Lower lobe of right lung (tissue), 2 donors: ENCODE measurements around the gene AKR1B15. TPM values are rescaled to one million over a fixed set of nuclear protein-coding genes. Genes with fewer than 3 reads are reported as not detected.

ENCODE experiments used
- ATAC-seq, 2 donors: fragments of 200-7000 bp; cut with Tn5 transposase; one replicate each; pipeline ENCODE4 v1.9.1; 2020 to 2022; ENCODE audit warnings: mild to moderate bottlenecking in 2 of 2, moderate library complexity in 2 of 2
- DNase-seq: peaks from one replicate; pipeline ENCODE4 v3.0.0-alpha.2; 2020
- H3K27ac ChIP-seq: fragments of 200-600 bp; one replicate; pipeline ENCODE4 v1.8.0; 2022
- H3K27me3 ChIP-seq: fragments of 200-600 bp; one replicate; pipeline ENCODE4 v1.8.0; 2022; ENCODE audit warnings: low read depth
- H3K36me3 ChIP-seq: fragments of 200-600 bp; one replicate; pipeline ENCODE4 v1.8.0; 2022; ENCODE audit warnings: mild to moderate bottlenecking
- H3K4me1 ChIP-seq: fragments of 200-600 bp; one replicate; pipeline ENCODE4 v1.8.0; 2022
- H3K4me3 ChIP-seq: fragments of 200-600 bp; one replicate; pipeline ENCODE4 v1.8.0; 2022; ENCODE audit warnings: mild to moderate bottlenecking
- H3K9me3 ChIP-seq: fragments of 200-600 bp; one replicate; pipeline ENCODE4 v1.8.0; 2022
- CTCF ChIP-seq: fragments of 200-600 bp; IDR thresholded peaks from one replicate; pipeline ENCODE4 v1.8.0; 2022; ENCODE audit warnings: antibody characterized with exemption, mild to moderate bottlenecking
- intact Hi-C: fragments of 100-400 bp; cut with DNase I; formaldehyde crosslinking; loops from one replicate; pipeline ENCODE4 v1.11.0; 2022
- total RNA-seq: library from RNA; stranded (reverse); fragmentation: NEBNext Ultra II Directional; extraction: Animal tissue kit (Norgen Biotek cat#: 25700); gene quantifications from one replicate; pipeline ENCODE4 v1.2.1, GENCODE V29; 2021
- donor health status: DM: no; HTN: yes; CAD: no; lungs with severe emphysema.

The AKR1B15 gene
- total RNA-seq, 1 donor from 2014 or later: not detected

DNA sequence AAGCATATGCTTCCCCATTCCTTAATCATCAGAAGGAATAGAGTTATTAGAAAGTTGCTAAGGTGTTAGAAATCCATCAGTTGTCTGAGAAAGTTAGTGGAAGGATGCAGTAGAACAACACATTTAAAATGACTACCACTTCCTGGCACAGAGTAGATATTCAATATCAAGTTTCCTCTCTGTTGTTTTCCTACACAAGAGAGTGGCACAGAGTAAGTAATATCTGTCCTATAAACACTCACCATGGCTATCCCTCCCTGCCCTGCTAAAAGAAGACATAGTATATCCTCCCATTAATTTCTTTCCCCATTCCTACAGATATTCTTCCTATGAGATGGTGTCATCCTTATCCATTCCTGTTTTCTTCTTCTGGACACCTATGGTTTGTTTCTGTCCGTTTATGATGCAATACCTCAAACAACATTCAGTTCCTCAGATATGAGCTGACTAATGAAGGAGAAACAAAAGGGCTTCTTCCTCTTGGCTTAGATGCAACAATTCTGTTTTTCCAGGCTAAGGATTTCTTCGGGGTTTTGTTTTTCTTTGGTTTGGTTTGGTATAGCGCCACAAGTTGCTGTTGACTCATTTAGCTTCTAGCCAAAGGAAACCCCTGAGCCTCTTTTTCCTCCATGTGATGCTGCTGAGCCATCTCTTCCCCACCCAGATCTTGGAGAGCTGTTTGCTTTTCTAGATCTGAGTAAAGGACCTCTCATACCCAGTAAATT is 64.9 kb downstream of the AKR1B15 start:
- no peak overlapping the region for H3K27ac ChIP-seq
- no peaks in the 10 kb centered on the region for H3K27me3 ChIP-seq
- ATAC-seq (peak in 1 of 2 donors; percentile 62), DNase-seq (no peak)
- intact Hi-C loops: no loop called here
- H3K9me3 ChIP-seq: no peaks in the 10 kb centered on the region
- no peaks in the 10 kb centered on the region for H3K36me3 ChIP-seq
- TF ChIP-seq CTCF: no peak
- H3K4me1 ChIP-seq: peaks cover 9% of the 10 kb centered on the region
- H3K4me3 ChIP-seq: no peak overlapping the region

GRCh38 chr7:134616611-134617010 is 67.7 kb downstream of the AKR1B15 start:
- no peak for TF ChIP-seq CTCF
- intact Hi-C loops: no loop called here

DNA sequence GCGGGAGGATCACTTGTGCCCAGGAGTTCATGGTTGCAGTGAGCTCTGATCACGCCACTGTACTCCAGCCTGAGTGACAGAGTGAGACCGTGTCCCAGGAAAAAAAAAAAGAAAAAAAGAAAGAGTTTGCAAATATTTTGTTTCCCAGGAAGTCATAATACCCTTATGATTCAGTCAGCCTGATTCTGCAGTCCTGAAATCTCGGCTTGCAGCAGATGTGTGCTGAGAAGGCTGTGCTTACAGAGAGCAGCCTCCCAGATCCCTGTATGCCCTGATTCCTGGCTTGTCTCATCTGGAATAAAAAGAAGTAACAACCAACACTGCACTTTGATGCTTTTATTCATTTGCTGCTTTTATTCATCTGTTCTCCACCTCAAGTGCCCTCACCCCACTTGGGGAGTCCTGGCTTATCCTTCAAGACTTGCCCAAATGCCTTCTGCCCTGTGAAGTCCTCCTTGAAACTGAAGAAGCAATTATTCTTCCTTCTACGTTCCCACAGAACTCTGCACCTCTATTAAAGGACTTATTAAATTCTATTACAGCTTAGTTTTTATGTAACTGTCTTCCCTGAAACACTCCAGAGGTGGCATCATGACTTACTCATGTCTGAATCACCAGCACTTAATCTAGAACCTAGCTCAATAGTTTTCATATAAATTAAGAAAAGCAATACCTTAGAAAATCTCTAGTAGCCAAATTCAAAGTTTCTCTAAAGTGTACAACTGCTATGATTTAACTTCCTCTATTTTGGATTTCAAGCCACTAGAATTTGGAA is 70.0 kb downstream of the AKR1B15 start:
- H3K27me3 ChIP-seq: peaks cover 5% of the 10 kb centered on the region
- H3K27ac ChIP-seq: no peak overlapping the region
- H3K4me3 ChIP-seq: no peak overlapping the region
- peaks cover 3% of the 10 kb centered on the region for H3K4me1 ChIP-seq
- DNase-seq (no peak), ATAC-seq (no peak)
- intact Hi-C loops: no loop called here
- no peaks in the 10 kb centered on the region for H3K9me3 ChIP-seq
- H3K36me3 ChIP-seq: no peaks in the 10 kb centered on the region
- no peak for TF ChIP-seq CTCF

More at GRCh38 chr7:134616611-134617010, 67.7 kb downstream of the AKR1B15 start:
- H3K36me3 ChIP-seq: no peaks in the 10 kb centered on the region
- DNase-seq (no peak), ATAC-seq (no peak)
- H3K27ac ChIP-seq: no peak overlapping the region
- no peaks in the 10 kb centered on the region for H3K27me3 ChIP-seq
- no peak overlapping the region for H3K4me3 ChIP-seq
- no peaks in the 10 kb centered on the region for H3K9me3 ChIP-seq
- peaks cover 9% of the 10 kb centered on the region for H3K4me1 ChIP-seq

DNA sequence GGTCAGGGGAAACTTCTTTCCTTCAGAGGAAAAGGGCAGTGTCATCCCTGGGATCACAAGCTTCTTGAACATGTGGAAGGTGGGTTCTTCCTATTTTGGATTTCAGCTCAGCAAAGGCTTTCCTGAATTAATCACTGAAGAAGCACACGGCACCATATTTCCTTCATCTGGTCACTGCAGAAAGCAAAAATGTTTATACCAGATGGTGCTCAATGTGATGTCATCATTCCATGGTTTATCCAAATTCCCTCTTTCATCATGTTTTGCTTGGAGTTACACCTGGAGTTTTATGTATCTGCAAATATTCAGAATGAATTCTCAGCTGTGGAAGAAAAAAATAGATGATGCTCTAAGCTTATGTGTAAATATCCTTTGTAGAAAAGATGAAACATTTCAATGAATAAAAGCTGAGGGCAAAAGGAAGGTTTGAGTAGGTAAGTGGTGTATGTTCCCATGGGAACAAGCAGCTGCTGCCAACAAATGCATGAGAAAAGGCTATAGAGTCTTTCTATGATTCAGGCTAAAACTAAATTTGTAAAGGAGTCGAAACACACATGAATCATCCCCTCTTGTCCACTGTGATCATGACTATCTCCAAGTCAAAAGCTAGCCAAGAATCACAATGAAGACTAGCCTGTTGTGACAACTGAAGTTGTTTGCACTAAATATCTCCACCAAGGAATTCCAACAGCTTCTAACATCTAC is 70.9 kb downstream of the AKR1B15 start:
- peaks cover 5% of the 10 kb centered on the region for H3K27me3 ChIP-seq
- DNase-seq (no peak), ATAC-seq (no peak)
- H3K4me3 ChIP-seq: no peak overlapping the region
- no peaks in the 10 kb centered on the region for H3K4me1 ChIP-seq
- intact Hi-C loops: no loop called here
- TF ChIP-seq CTCF: no peak
- no peak overlapping the region for H3K27ac ChIP-seq
- no peaks in the 10 kb centered on the region for H3K36me3 ChIP-seq
- H3K9me3 ChIP-seq: no peaks in the 10 kb centered on the region

GRCh38 chr7:134622303-134622995 is 73.5 kb downstream of the AKR1B15 start:
- DNase-seq: no peak
- TF ChIP-seq CTCF: no peak
- H3K9me3 ChIP-seq: no peaks in the 10 kb centered on the region
- intact Hi-C loops: no loop called here
- ATAC-seq: no peak
- H3K4me1 ChIP-seq: no peaks in the 10 kb centered on the region
- peaks cover 5% of the 10 kb centered on the region for H3K27me3 ChIP-seq
- no peak overlapping the region for H3K27ac ChIP-seq
- no peak overlapping the region for H3K4me3 ChIP-seq
- H3K36me3 ChIP-seq: no peaks in the 10 kb centered on the region
